ENCODE measurements around the gene IHH.

Gene IHH

GRCh38 chr2:219034823-219035222 lies 25.9 kb downstream of the IHH start:
- TF ChIP-seq, protein P1, sequence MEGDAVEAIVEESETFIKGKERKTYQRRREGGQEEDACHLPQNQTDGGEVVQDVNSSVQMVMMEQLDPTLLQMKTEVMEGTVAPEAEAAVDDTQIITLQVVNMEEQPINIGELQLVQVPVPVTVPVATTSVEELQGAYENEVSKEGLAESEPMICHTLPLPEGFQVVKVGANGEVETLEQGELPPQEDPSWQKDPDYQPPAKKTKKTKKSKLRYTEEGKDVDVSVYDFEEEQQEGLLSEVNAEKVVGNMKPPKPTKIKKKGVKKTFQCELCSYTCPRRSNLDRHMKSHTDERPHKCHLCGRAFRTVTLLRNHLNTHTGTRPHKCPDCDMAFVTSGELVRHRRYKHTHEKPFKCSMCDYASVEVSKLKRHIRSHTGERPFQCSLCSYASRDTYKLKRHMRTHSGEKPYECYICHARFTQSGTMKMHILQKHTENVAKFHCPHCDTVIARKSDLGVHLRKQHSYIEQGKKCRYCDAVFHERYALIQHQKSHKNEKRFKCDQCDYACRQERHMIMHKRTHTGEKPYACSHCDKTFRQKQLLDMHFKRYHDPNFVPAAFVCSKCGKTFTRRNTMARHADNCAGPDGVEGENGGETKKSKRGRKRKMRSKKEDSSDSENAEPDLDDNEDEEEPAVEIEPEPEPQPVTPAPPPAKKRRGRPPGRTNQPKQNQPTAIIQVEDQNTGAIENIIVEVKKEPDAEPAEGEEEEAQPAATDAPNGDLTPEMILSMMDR (IDR thresholded peaks at IDR 0.05; ENCODE audit: extremely low read depth, insufficient read depth, missing control alignments) = no peak
- DNase-seq (ENCODE audit: low spot score) = no peak
- in situ Hi-C loops (cut with MboI; ENCODE audit: low pct_unique_long_range_greater_than_20kb, low sequenced_read_pairs, unreplicated experiment) = no loop called here

DNA sequence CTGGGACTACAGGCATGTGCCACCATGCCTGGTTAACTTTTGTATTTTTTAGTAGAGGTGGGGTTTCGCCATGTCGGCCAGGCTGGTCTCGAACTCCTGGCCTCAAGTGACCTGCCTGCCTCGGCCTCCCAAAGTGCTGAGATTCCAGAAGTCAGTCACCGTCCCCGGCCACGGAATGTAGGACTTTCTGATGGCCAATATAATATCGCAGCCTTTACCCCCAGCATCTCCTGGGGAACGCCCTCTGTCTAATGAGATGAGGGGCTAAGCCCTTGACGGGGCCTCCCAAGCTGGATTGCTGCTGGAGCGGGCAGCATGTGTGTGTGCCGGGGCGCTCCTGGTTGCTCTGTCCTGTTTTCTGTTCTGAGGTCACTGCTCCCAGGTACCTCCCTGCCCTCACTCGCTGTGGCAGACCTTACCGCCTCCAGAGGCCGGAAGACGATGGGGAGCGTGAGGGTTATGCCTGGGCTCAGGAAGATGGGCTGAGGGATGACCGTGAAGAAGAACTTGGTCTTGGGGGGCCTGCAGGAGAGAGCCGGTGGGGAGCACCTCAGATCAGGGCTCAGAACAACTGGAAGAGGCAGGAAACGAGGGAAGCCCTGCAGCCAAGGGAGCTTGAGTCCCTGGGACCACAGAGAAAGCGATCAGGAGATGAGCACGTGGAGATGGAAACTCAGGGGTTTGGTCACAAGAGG lies 28.5 kb downstream of the IHH start:
- no peak for DNase-seq (ENCODE audit: low spot score)
- TF ChIP-seq, protein P1 (IDR thresholded peaks at IDR 0.05; ENCODE audit: extremely low read depth, insufficient read depth, missing control alignments) = no peak
- in situ Hi-C loops (cut with MboI; ENCODE audit: low pct_unique_long_range_greater_than_20kb, low sequenced_read_pairs, unreplicated experiment) = no loop called here

- TF ChIP-seq, protein P1 (IDR thresholded peaks at IDR 0.05; ENCODE audit: extremely low read depth, insufficient read depth, missing control alignments) = no peak
- DNase-seq (ENCODE audit: low spot score) = no peak
- in situ Hi-C loops (cut with MboI; ENCODE audit: low pct_unique_long_range_greater_than_20kb, low sequenced_read_pairs, unreplicated experiment) = no loop called here
These were observed 29.5 kb downstream of the IHH start for GRCh38 chr2:219031005-219031738.

DNA sequence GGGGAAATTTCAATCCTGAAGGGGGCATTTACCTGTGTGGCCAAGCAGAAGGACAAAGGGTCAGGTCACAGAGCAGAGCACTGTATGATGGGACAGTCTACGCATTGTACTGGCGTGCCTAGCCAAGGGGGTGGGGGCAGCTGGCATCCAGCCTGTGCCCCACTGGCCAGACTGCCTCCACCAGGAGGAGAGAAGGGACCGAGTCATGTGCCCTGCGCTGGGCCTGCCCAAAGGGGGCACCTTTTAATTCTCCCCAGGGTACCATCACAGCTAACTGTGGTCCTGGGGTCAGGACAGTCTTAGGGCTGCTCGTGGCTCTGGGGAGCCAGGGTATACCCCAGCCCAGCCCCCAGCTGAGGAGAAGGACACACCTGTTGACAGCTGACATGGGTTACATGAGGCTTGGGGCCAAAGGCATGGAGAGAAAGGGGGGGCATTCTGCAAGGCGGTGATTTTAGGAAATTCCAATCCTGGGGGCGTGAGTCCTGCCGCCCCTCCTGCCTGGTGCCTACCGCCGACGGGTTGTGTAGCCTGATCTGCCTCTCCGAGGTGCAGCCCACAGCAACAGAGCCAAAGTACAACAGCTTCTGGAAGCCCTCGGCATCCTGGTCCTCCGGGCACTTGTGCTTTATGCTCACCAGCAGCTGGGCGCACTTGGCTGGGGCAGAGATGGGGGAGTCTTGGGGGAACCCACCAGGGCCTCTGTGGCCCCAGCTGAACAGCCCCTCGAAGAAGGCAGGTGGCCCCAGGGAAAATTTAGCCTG lies 30.4 kb downstream of the IHH start:
- in situ Hi-C loops (cut with MboI; ENCODE audit: low pct_unique_long_range_greater_than_20kb, low sequenced_read_pairs, unreplicated experiment) = no loop called here
- DNase-seq (ENCODE audit: low spot score) = no peak
- TF ChIP-seq, protein P1 (IDR thresholded peaks at IDR 0.05; ENCODE audit: extremely low read depth, insufficient read depth, missing control alignments) = no peak

GRCh38 chr2:219029829-219030165 lies 30.9 kb downstream of the IHH start:
- TF ChIP-seq, protein P1 (IDR thresholded peaks at IDR 0.05; ENCODE audit: extremely low read depth, insufficient read depth, missing control alignments) = peak; percentile 98
- peak; percentile 88 for DNase-seq (ENCODE audit: low spot score)
- in situ Hi-C loops (cut with MboI; ENCODE audit: low pct_unique_long_range_greater_than_20kb, low sequenced_read_pairs, unreplicated experiment) = no loop called here

DNA sequence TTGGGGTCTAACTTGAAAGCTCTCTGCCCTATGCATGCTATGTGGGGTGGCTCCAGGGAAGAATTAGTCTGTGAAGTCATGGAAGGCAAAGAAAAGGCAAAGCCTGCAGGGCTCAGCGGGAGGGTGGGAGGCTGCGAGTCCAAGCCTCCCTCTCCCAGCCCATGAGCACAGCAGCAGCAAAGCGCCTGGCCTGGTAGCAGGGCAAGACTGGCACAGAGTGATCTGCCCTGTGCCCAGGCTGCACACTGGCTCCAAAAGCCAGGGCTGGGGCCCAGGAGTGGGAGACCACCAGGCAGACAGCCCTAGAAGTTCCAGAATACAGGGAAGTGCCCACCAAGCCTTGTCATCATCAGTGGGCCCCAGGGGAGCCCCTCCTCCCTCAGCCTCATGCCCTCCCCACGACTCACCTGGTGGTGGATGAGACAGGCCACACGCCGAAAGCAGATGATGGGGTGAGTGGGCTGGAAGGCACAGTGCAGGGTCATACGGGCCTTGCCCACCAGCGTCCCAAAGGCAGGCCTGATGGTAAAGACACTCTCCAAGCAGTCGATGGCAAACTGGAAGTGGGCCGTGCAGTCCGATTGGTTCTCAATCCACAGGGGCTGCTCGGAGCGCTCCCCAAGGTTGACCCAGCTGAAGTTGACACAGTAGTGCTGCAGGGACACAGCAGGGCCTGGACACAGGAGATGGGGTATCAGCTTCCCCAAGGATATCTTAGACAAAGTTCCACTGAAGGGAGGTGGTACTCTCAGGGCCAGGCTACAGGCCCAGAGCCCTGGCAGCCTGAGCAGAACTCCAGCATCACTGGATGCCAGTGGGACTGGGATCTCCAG lies 31.5 kb downstream of the IHH start:
- in situ Hi-C loops (cut with MboI; ENCODE audit: low pct_unique_long_range_greater_than_20kb, low sequenced_read_pairs, unreplicated experiment) = no loop called here
- TF ChIP-seq, protein P1 (IDR thresholded peaks at IDR 0.05; ENCODE audit: extremely low read depth, insufficient read depth, missing control alignments) = peak; percentile 1

More for the DNA sequence above, 31.5 kb downstream of the IHH start:
- no peak for DNase-seq (ENCODE audit: low spot score)

Data from GM13977 (cell line).